Measurements from ENCODE around the gene NREP. TPM values are rescaled to one million over a fixed set of nuclear protein-coding genes. Genes with fewer than 3 reads are reported as not detected.

The NREP gene
- total RNA-seq, 1 experiment from 2014 or later = 6.0 TPM

DNA sequence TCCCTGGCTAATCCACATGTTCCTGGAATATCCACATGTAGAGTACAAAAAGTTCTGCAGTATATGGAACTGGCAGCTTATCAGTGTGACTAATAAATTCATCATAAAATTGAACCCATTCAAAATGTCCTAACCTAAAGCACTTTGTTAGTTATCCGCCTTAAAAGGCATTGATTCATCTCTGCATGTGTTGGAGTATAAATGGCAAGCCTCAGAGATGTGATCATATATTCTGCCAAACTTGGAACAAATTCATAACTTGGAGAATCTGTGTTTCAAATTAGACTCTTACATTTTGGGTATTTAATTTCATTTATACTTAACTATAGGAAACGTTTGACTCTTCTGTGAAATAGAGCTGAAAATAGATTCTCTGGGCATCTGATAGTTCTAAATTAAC is 25.2 kb upstream of the NREP start:
- Histone ChIP-seq H3K4me1 (ENCODE audit: control insufficient read depth in 1 of 2, insufficient read depth in 2 of 2, low read length in 2 of 2) (no peaks in the 10 kb centered on the region), H3K9ac (ENCODE audit: low read length) (no peak overlapping the region), H3K4me2 (ENCODE audit: low read length) (no peak overlapping the region), H4K20me1 (ENCODE audit: insufficient read depth) (no peaks in the 10 kb centered on the region), H3K4me3 (replicated peaks in 1 of 2; ENCODE audit: low read depth in 1 of 2, low read length in 2 of 2) (no peak overlapping the region), H3K27ac (ENCODE audit: low read depth, low read length) (no peak overlapping the region), H3K79me2 (ENCODE audit: insufficient read depth, low read length) (no peaks in the 10 kb centered on the region), H2AFZ (ENCODE audit: low read depth, low read length, poor library complexity, severe bottlenecking) (no peak overlapping the region), H3K27me3 (ENCODE audit: insufficient read depth, low read length) (no peaks in the 10 kb centered on the region), H3K9me2 (ENCODE audit: insufficient read depth) (no peaks in the 10 kb centered on the region), H3K9me3 (ENCODE audit: control insufficient read depth in 1 of 2, insufficient read depth in 1 of 2, low read depth in 1 of 2, low read length in 2 of 2) (no peaks in the 10 kb centered on the region), H3K36me3 (ENCODE audit: control insufficient read depth in 1 of 2, insufficient read depth in 2 of 2, low read length in 2 of 2) (no peaks in the 10 kb centered on the region)
- no TSS peak for BruUV-seq (replicated peaks)
- ATAC-seq = no peak
- CTCF ChIA-PET = no interaction called here
- TF ChIP-seq MAX (IDR thresholded peaks at IDR 0.05) (no peak), ZNF274 (IDR thresholded peaks at IDR 0.05; ENCODE audit: low read depth, low read length) (no peak), CTCF (IDR thresholded peaks at IDR 0.05 in 2 of 3, conservative IDR thresholded peaks at IDR 0.05 in 1 of 3; ENCODE audit: borderline replicate concordance in 1 of 3, insufficient read depth in 1 of 3, low read depth in 2 of 3, low read length in 2 of 3) (no peak), SIN3A (IDR thresholded peaks at IDR 0.05; ENCODE audit: low read depth) (no peak), CEBPB (IDR thresholded peaks at IDR 0.05; ENCODE audit: low read depth) (no peak), POLR2A (IDR thresholded peaks at IDR 0.05; ENCODE audit: borderline replicate concordance, extremely low read depth, insufficient read depth, insufficient read length) (no peak), FOSL1 (IDR thresholded peaks at IDR 0.05; ENCODE audit: low read depth) (no peak), ELF1 (IDR thresholded peaks at IDR 0.05; ENCODE audit: borderline replicate concordance, low read depth) (no peak), SRF (IDR thresholded peaks at IDR 0.05; ENCODE audit: low read depth) (no peak), CBX3 (IDR thresholded peaks at IDR 0.05; ENCODE audit: low read depth) (no peak), RAD21 (IDR thresholded peaks at IDR 0.05; ENCODE audit: low read depth) (no peak), JUND (IDR thresholded peaks at IDR 0.05) (no peak)
- TF ChIP-seq, protein P1, sequence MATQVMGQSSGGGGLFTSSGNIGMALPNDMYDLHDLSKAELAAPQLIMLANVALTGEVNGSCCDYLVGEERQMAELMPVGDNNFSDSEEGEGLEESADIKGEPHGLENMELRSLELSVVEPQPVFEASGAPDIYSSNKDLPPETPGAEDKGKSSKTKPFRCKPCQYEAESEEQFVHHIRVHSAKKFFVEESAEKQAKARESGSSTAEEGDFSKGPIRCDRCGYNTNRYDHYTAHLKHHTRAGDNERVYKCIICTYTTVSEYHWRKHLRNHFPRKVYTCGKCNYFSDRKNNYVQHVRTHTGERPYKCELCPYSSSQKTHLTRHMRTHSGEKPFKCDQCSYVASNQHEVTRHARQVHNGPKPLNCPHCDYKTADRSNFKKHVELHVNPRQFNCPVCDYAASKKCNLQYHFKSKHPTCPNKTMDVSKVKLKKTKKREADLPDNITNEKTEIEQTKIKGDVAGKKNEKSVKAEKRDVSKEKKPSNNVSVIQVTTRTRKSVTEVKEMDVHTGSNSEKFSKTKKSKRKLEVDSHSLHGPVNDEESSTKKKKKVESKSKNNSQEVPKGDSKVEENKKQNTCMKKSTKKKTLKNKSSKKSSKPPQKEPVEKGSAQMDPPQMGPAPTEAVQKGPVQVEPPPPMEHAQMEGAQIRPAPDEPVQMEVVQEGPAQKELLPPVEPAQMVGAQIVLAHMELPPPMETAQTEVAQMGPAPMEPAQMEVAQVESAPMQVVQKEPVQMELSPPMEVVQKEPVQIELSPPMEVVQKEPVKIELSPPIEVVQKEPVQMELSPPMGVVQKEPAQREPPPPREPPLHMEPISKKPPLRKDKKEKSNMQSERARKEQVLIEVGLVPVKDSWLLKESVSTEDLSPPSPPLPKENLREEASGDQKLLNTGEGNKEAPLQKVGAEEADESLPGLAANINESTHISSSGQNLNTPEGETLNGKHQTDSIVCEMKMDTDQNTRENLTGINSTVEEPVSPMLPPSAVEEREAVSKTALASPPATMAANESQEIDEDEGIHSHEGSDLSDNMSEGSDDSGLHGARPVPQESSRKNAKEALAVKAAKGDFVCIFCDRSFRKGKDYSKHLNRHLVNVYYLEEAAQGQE (IDR thresholded peaks at IDR 0.05; ENCODE audit: low read depth) = no peak
- TF ChIP-seq, protein P2, sequence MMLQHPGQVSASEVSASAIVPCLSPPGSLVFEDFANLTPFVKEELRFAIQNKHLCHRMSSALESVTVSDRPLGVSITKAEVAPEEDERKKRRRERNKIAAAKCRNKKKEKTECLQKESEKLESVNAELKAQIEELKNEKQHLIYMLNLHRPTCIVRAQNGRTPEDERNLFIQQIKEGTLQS (IDR thresholded peaks at IDR 0.05) = no peak
- POLR2A ChIA-PET = no interaction called here
- intact Hi-C loops (cut with micrococcal nuclease) = no loop called here
- DNase-seq (ENCODE audit: low read depth, low spot score) = no peak
- RAD21 ChIA-PET (ENCODE audit: low non-redundant PET in 1 of 2, low total read pairs in 2 of 2, uncharacterized antibody in 2 of 2, unreplicated experiment in 2 of 2) = no interaction called here
